Neural progenitor cell (in vitro differentiated cells): ENCODE data around the gene UBE2QL1. TPM values are rescaled to one million over a fixed set of nuclear protein-coding genes. Genes with fewer than 3 reads are reported as not detected.

Experiments
- DNase-seq: peaks from one replicate; pipeline ENCODE4 v3.0.0-alpha.2; 2016; ENCODE audit warnings: low spot score
- H2AFZ ChIP-seq: fragments of 200-600 bp; sonication (generic); replicated peaks from 2 replicates; pipeline ENCODE4 v1.6.1; 2016; ENCODE audit warnings: antibody characterized with exemption
- H3F3A ChIP-seq: fragments of 200-600 bp; sonication (generic); 2 replicates; pipeline ENCODE4 v1.6.1; 2016; ENCODE audit warnings: antibody characterized with exemption, low read depth
- H3K27ac ChIP-seq: fragments of 200-600 bp; sonication (generic); 2 replicates; pipeline ENCODE4 v1.5.1; 2016; ENCODE audit warnings: mild to moderate bottlenecking
- H3K27me3 ChIP-seq: fragments of 200-600 bp; sonication (generic); 2 replicates; pipeline ENCODE4 v1.6.1; 2016; ENCODE audit warnings: mild to moderate bottlenecking, moderate library complexity
- H3K36me3 ChIP-seq: fragments of 200-600 bp; sonication (generic); 2 replicates; pipeline ENCODE4 v1.5.1; 2016
- H3K4me1 ChIP-seq: fragments of 200-600 bp; sonication (generic); 2 replicates; pipeline ENCODE4 v1.6.1; 2016; ENCODE audit warnings: mixed run types
- H3K4me2 ChIP-seq: fragments of 200-600 bp; sonication (generic); 2 replicates; pipeline ENCODE4 v1.6.1; 2016
- H3K4me3 ChIP-seq: fragments of 200-600 bp; sonication (generic); 2 replicates; pipeline ENCODE4 v1.5.1; 2016
- H3K79me2 ChIP-seq: fragments of 200-600 bp; sonication (generic); 2 replicates; pipeline ENCODE4 v1.6.1; 2016; ENCODE audit warnings: low read depth
- H3K9ac ChIP-seq: fragments of 200-600 bp; sonication (generic); 2 replicates; pipeline ENCODE4 v1.6.1; 2016
- H3K9me3 ChIP-seq: fragments of 200-600 bp; sonication (generic); 2 replicates; pipeline ENCODE4 v1.5.1; 2016; ENCODE audit warnings: low read depth
- H4K20me1 ChIP-seq: fragments of 200-600 bp; sonication (generic); 2 replicates; pipeline ENCODE4 v1.6.1; 2016; ENCODE audit warnings: low read depth
- H3K27ac Mint-ChIP-seq: 3 replicates; pipeline ENCODE4 v1.8.0; 2021; ENCODE audit warnings: mixed read lengths
- H3K27me3 Mint-ChIP-seq: 2 replicates; pipeline ENCODE4 v1.8.0; 2022; ENCODE audit warnings: low read depth, mild to moderate bottlenecking, inconsistent platforms, moderate library complexity, mixed read lengths; ENCODE audit not compliant: insufficient read depth
- H3K36me3 Mint-ChIP-seq: 3 replicates; pipeline ENCODE4 v1.8.0; 2021; ENCODE audit warnings: mixed read lengths
- H3K4me1 Mint-ChIP-seq: 3 replicates; pipeline ENCODE4 v1.8.0; 2021; ENCODE audit warnings: mixed read lengths
- H3K4me3 Mint-ChIP-seq: 3 replicates; pipeline ENCODE4 v1.8.0; 2021; ENCODE audit warnings: mild to moderate bottlenecking, moderate library complexity, mixed read lengths
- H3K9me3 Mint-ChIP-seq: 3 replicates; pipeline ENCODE4 v1.8.0; 2020; ENCODE audit warnings: mixed read lengths
- CTCF ChIP-seq: fragments of 200-600 bp; sonication (generic); IDR thresholded peaks from 2 replicates; pipeline ENCODE4 v1.5.1; 2017; ENCODE audit warnings: antibody characterized with exemption, mild to moderate bottlenecking
- EZH2 ChIP-seq: fragments of 200-600 bp; sonication (generic); IDR thresholded peaks from 2 replicates; pipeline ENCODE4 v1.6.1; 2017; ENCODE audit warnings: antibody characterized with exemption, mild to moderate bottlenecking, moderate library complexity
- EZH2phosphoT487 ChIP-seq: fragments of 200-600 bp; sonication (generic); IDR thresholded peaks from 2 replicates; pipeline ENCODE4 v1.6.1; 2017; ENCODE audit warnings: antibody characterized with exemption
- total RNA-seq: library from RNA; depleted of rRNA; stranded (reverse); fragments of >200 nt; gene quantifications from 2 replicates; pipeline ENCODE4 v1.2.3, GENCODE V29; 2015; ENCODE audit warnings: low replicate concordance

UBE2QL1 gene
- total RNA-seq, 1 donor from 2014 or later, result 0.30 TPM

DNA sequence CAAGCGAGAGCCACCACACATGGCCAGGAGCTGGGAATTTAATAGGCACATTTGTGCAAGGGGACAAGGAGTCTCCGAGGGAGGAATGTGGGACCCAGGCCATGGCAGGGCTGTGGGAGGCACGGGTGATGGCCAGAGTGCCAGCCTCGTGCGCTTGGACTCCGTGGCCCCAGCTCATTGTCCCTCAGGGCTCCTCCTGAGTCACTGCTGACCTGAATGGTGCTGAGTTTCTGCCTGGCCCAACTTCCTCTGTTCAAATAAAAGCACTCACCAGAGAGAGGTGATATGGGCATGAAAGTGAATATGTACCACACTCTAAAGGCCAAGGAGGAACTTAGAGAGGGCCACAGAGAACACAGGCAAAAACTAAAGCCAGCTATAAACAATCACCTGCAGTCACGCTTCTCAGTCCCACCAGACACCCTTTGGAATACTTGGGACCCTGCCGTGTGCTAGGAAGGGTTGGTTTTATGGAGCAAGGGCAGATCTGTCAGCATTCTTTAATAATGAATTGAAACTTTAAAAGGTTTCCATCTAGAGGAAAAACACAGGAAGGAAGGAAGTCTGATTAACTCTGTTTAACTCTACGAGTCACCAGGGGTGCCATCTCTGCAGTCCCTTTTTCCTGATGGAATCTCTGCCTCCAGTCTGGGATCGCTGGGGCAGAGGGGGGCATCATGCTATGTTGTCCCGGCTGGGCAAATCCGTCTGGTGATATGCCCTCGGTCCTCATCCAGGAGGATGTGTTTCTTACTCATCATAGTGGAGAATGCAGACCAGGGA lies 25.1 kb upstream of the UBE2QL1 start:
- Histone ChIP-seq H3F3A (no peaks in the 10 kb centered on the region), H4K20me1 (no peaks in the 10 kb centered on the region), H2AFZ (no peak overlapping the region), H3K27ac (no peak overlapping the region), H3K79me2 (no peaks in the 10 kb centered on the region), H3K9me3 (no peaks in the 10 kb centered on the region), H3K27me3 (peaks cover 7% of the 10 kb centered on the region), H3K4me2 (no peak overlapping the region), H3K9ac (no peak overlapping the region), H3K36me3 (no peaks in the 10 kb centered on the region), H3K4me1 (no peaks in the 10 kb centered on the region), H3K4me3 (no peak overlapping the region)
- H3K4me3 Mint-ChIP-seq, result no peak overlapping the region
- H3K27me3 Mint-ChIP-seq, result peaks cover 3% of the 10 kb centered on the region
- H3K9me3 Mint-ChIP-seq, result peaks cover 3% of the 10 kb centered on the region
- H3K27ac Mint-ChIP-seq, result peak overlapping the region; percentile 23
- TF ChIP-seq CTCF (no peak), EZH2phosphoT487 (no peak), EZH2 (no peak)
- H3K4me1 Mint-ChIP-seq, result peaks cover 3% of the 10 kb centered on the region
- H3K36me3 Mint-ChIP-seq, result no peaks in the 10 kb centered on the region
- DNase-seq, result no peak

DNA sequence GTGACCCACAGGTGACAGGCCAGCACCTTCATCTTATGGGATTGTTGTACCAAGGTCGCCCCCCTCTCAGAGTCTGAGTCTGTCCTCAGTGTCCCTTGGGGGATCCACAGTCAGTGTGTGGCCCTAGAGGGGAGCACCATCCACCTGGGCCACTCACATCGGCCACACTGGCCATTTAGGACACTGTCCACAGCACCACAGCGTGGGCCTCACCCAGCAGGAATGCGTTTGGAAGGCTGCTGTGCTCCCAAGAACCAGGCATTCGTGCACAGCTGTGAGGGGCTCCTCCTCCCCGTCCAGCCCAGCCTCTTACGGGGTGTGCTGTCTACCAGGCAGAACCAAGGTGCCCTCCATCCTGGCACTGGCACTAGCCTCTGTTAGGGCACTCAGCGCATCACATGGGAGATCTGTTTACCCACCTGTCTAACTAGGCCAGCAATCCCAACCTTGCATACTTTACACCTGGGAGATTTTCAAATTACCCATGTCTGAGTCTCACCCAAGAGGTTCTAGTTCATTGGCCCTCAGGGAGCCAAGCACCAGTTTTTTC lies 24.5 kb upstream of the UBE2QL1 start:
- Mint-ChIP-seq H3K4me3 (no peak overlapping the region), H3K27me3 (peaks cover 3% of the 10 kb centered on the region), H3K4me1 (peaks cover 3% of the 10 kb centered on the region), H3K27ac (no peak overlapping the region), H3K9me3 (peaks cover 5% of the 10 kb centered on the region), H3K36me3 (no peaks in the 10 kb centered on the region)
- Histone ChIP-seq H3K4me2 (no peak overlapping the region), H3K79me2 (no peaks in the 10 kb centered on the region), H3K9me3 (no peaks in the 10 kb centered on the region), H2AFZ (no peak overlapping the region), H3K9ac (no peak overlapping the region), H3K27ac (no peak overlapping the region), H3K36me3 (no peaks in the 10 kb centered on the region), H3K4me1 (no peaks in the 10 kb centered on the region), H3K4me3 (no peak overlapping the region), H3F3A (no peaks in the 10 kb centered on the region), H3K27me3 (peaks cover 7% of the 10 kb centered on the region), H4K20me1 (no peaks in the 10 kb centered on the region)
- TF ChIP-seq EZH2 (no peak), EZH2phosphoT487 (no peak), CTCF (no peak)
- no peak for DNase-seq

DNA sequence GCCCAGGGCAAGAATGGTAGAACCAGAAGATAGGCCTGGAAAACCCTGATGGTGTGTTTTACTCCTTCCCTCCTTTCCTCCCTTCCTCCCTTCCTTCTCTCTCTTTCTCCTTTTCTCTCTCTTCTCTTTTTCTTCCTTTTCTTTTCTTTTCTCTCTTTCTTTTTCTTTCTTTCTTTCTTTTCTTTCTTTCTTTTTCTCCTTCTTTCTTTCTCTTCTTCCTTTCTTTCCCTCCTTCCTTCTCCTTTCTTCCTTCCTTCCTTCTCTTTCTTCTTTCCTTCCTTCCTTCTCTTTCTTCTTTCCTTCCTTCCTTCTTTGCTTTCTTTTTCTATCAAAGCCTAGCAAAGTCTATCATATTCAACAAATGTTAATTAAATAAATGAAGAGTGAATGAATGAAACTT lies 24.0 kb upstream of the UBE2QL1 start:
- H3K79me2 ChIP-seq, result no peaks in the 10 kb centered on the region
- peaks cover 7% of the 10 kb centered on the region for H3K27me3 ChIP-seq
- H3K36me3 ChIP-seq, result no peaks in the 10 kb centered on the region
- no peak for DNase-seq
- H3K27ac ChIP-seq, result no peak overlapping the region
- no peak overlapping the region for H2AFZ ChIP-seq
- Mint-ChIP-seq H3K9me3 (peaks cover 7% of the 10 kb centered on the region), H3K36me3 (no peaks in the 10 kb centered on the region), H3K27me3 (peaks cover 3% of the 10 kb centered on the region), H3K4me1 (peaks cover 3% of the 10 kb centered on the region), H3K4me3 (no peak overlapping the region), H3K27ac (no peak overlapping the region)
- no peak overlapping the region for H3K4me3 ChIP-seq
- no peaks in the 10 kb centered on the region for H4K20me1 ChIP-seq
- no peaks in the 10 kb centered on the region for H3F3A ChIP-seq
- no peaks in the 10 kb centered on the region for H3K4me1 ChIP-seq
- H3K4me2 ChIP-seq, result no peak overlapping the region
- H3K9ac ChIP-seq, result no peak overlapping the region
- no peaks in the 10 kb centered on the region for H3K9me3 ChIP-seq
- TF ChIP-seq CTCF, result no peak
- TF ChIP-seq EZH2phosphoT487, result no peak
- TF ChIP-seq EZH2, result no peak
